Chondrocyte (in vitro differentiated cells): ENCODE results near the gene DNMT1. TPM values are rescaled to one million over a fixed set of nuclear protein-coding genes. Genes with fewer than 3 reads are reported as not detected.

Experiments
- DNase-seq: peaks from one replicate; pipeline ENCODE4 v3.0.0; 2021; ENCODE audit warnings: mixed read lengths, low spot score
- H3K27ac Mint-ChIP-seq: one replicate; pipeline ENCODE4 v1.8.0; 2021; ENCODE audit warnings: mild to moderate bottlenecking, moderate library complexity, mixed read lengths; ENCODE audit not compliant: unreplicated experiment
- H3K27me3 Mint-ChIP-seq: 2 replicates; pipeline ENCODE4 v1.8.0; 2021; ENCODE audit warnings: low read depth, mixed read lengths
- H3K36me3 Mint-ChIP-seq: 2 replicates; pipeline ENCODE4 v1.8.0; 2021; ENCODE audit warnings: low read depth, mixed read lengths
- H3K4me1 Mint-ChIP-seq: 2 replicates; pipeline ENCODE4 v1.8.0; 2021; ENCODE audit warnings: low read depth, mild to moderate bottlenecking, mixed read lengths
- H3K4me3 Mint-ChIP-seq: one replicate; pipeline ENCODE4 v1.8.0; 2021; ENCODE audit warnings: mild to moderate bottlenecking, moderate library complexity, mixed read lengths; ENCODE audit not compliant: unreplicated experiment
- H3K9me3 Mint-ChIP-seq: 2 replicates; pipeline ENCODE4 v1.8.0; 2021; ENCODE audit warnings: low read depth, mixed read lengths
- total RNA-seq: library from RNA; stranded (reverse); gene quantifications from 3 replicates; pipeline ENCODE4 v1.2.1, GENCODE V29; 2021
- TF ChIP-seq, protein P1 (sequence below): fragments of 200-600 bp; sonication (generic); IDR thresholded peaks from 2 replicates; pipeline ENCODE4 v1.5.0; 2021; ENCODE audit warnings: antibody characterized with exemption, mild to moderate bottlenecking, moderate library complexity

Gene DNMT1
- total RNA-seq, 1 donor from 2014 or later = 47.8 TPM

GRCh38 chr19:10226021-10226375 is 31.2 kb upstream of the DNMT1 start:
- DNase-seq = no peak
- Mint-ChIP-seq H3K4me1 (peaks cover 13% of the 10 kb centered on the region), H3K4me3 (no peak overlapping the region), H3K27me3 (no peaks in the 10 kb centered on the region), H3K36me3 (peaks cover 7% of the 10 kb centered on the region), H3K27ac (no peak overlapping the region), H3K9me3 (no peaks in the 10 kb centered on the region)
- TF ChIP-seq, protein P1, sequence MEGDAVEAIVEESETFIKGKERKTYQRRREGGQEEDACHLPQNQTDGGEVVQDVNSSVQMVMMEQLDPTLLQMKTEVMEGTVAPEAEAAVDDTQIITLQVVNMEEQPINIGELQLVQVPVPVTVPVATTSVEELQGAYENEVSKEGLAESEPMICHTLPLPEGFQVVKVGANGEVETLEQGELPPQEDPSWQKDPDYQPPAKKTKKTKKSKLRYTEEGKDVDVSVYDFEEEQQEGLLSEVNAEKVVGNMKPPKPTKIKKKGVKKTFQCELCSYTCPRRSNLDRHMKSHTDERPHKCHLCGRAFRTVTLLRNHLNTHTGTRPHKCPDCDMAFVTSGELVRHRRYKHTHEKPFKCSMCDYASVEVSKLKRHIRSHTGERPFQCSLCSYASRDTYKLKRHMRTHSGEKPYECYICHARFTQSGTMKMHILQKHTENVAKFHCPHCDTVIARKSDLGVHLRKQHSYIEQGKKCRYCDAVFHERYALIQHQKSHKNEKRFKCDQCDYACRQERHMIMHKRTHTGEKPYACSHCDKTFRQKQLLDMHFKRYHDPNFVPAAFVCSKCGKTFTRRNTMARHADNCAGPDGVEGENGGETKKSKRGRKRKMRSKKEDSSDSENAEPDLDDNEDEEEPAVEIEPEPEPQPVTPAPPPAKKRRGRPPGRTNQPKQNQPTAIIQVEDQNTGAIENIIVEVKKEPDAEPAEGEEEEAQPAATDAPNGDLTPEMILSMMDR = no peak

- no peak overlapping the region for H3K27ac Mint-ChIP-seq
- peaks cover 7% of the 10 kb centered on the region for H3K36me3 Mint-ChIP-seq
- peaks cover 7% of the 10 kb centered on the region for H3K4me1 Mint-ChIP-seq
- no peaks in the 10 kb centered on the region for H3K9me3 Mint-ChIP-seq
- H3K27me3 Mint-ChIP-seq = no peaks in the 10 kb centered on the region
- H3K4me3 Mint-ChIP-seq = no peak overlapping the region
- TF ChIP-seq, protein P1 = no peak
- no peak for DNase-seq
These were observed 29.6 kb upstream of the DNMT1 start for GRCh38 chr19:10224337-10224736.

DNA sequence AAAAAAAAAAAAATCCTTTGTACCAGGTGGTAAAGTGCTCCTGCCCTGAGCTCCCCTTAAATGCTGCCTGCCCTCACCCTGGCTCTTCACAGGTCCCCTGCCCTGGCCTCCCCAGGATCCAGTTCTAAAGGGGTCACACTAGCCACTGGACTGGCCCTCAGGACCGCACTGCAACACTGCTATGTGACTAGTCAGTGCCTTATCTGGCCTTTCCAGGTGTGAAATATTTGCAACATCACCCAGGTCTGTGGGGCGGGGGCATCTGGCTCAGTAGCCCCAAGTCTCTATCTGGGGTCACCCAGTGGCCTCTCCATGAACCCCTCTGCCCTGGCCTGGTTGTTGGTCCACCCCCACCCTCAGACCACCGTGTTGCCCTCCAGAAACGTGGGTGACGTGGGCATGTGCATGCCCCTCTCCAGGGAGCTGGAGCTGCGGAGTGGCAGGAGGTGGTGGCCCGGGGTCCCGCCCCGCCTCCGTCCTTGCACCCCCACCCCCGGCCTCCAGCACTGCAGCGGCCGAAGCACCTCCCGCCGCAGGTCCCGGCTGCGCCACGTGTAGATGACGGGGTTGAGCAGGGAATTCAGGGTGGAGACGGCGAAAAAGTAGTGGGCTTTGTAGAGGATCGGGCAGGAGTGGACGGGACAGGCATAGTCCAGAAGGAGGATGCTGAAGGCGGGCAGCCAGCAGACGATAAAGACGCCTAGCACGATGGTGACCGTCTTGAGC is 28.9 kb upstream of the DNMT1 start:
- Mint-ChIP-seq H3K4me1 (peaks cover 7% of the 10 kb centered on the region), H3K36me3 (peaks cover 7% of the 10 kb centered on the region), H3K27me3 (no peaks in the 10 kb centered on the region), H3K4me3 (no peak overlapping the region), H3K27ac (no peak overlapping the region), H3K9me3 (no peaks in the 10 kb centered on the region)
- TF ChIP-seq, protein P1 = no peak
- DNase-seq = no peak

GRCh38 chr19:10222201-10222890 is 27.6 kb upstream of the DNMT1 start:
- no peaks in the 10 kb centered on the region for H3K27me3 Mint-ChIP-seq
- TF ChIP-seq, protein P1 = no peak
- H3K4me3 Mint-ChIP-seq = no peak overlapping the region
- peaks cover 7% of the 10 kb centered on the region for H3K4me1 Mint-ChIP-seq
- DNase-seq = no peak
- H3K9me3 Mint-ChIP-seq = no peaks in the 10 kb centered on the region
- no peak overlapping the region for H3K27ac Mint-ChIP-seq
- H3K36me3 Mint-ChIP-seq = peaks cover 7% of the 10 kb centered on the region

GRCh38 chr19:10220695-10221094 is 25.9 kb upstream of the DNMT1 start:
- no peaks in the 10 kb centered on the region for H3K9me3 Mint-ChIP-seq
- H3K4me1 Mint-ChIP-seq = no peaks in the 10 kb centered on the region
- TF ChIP-seq, protein P1 = no peak
- DNase-seq = no peak
- H3K36me3 Mint-ChIP-seq = peaks cover 7% of the 10 kb centered on the region
- no peaks in the 10 kb centered on the region for H3K27me3 Mint-ChIP-seq
- no peak overlapping the region for H3K4me3 Mint-ChIP-seq
- H3K27ac Mint-ChIP-seq = no peak overlapping the region
